ENCODE data around the gene MAP2.

MAP2 gene

GRCh38 chr2:209532321-209532720 lies 108.5 kb downstream of the MAP2 start:
- H2BK120ac ChIP-seq (ENCODE audit: low read depth, low read length): no peak overlapping the region
- DNase-seq: no peak
- 88% methylated on average over 2 of the region's 2 CpGs for WGBS
- no peak overlapping the region for H3K9ac ChIP-seq (ENCODE audit: low read length)
- H3K4me3 ChIP-seq (ENCODE audit: insufficient read depth in 1 of 2, low read depth in 1 of 2, low read length in 2 of 2): no peak overlapping the region
- no peak overlapping the region for H3K18ac ChIP-seq (ENCODE audit: low read depth in 1 of 2, low read length in 2 of 2)
- no peaks in the 10 kb centered on the region for H3K9me3 ChIP-seq (ENCODE audit: control insufficient read depth, low read length)
- H3K4me2 ChIP-seq (ENCODE audit: low read length, poor library complexity, severe bottlenecking): no peak overlapping the region
- H3K14ac ChIP-seq (ENCODE audit: low read length in 2 of 2): no peak overlapping the region
- no peaks in the 10 kb centered on the region for H3K36me3 ChIP-seq (ENCODE audit: control insufficient read depth in 1 of 2, insufficient read depth in 2 of 2, low read depth in 1 of 2, low read length in 2 of 2)
- no peak overlapping the region for H4K91ac ChIP-seq (ENCODE audit: low read length)
- H2AFZ ChIP-seq (ENCODE audit: low read depth, low read length): no peak overlapping the region
- no peak overlapping the region for H2BK5ac ChIP-seq (ENCODE audit: low read depth, low read length, poor library complexity, severe bottlenecking)
- H3K27ac ChIP-seq (ENCODE audit: low read length, poor library complexity, severe bottlenecking): no peak overlapping the region
- H2BK15ac ChIP-seq (ENCODE audit: low read depth, poor library complexity, severe bottlenecking): no peak overlapping the region
- no peak overlapping the region for H3K23ac ChIP-seq (ENCODE audit: low read length in 2 of 2)
- no peak overlapping the region for H2AK5ac ChIP-seq (ENCODE audit: low read length, severe bottlenecking)
- H2BK12ac ChIP-seq (ENCODE audit: low read length in 2 of 2): no peak overlapping the region
- no peaks in the 10 kb centered on the region for H3K27me3 ChIP-seq (ENCODE audit: control insufficient read depth in 1 of 2, insufficient read depth in 1 of 2, low read length in 2 of 2)
- H3K4ac ChIP-seq (ENCODE audit: low read depth in 1 of 2, low read length in 2 of 2): no peak overlapping the region
- no peak overlapping the region for H4K8ac ChIP-seq (ENCODE audit: low read length)
- H3K79me1 ChIP-seq (replicated peaks; ENCODE audit: low read length, poor library complexity, severe bottlenecking): no peaks in the 10 kb centered on the region
- no peaks in the 10 kb centered on the region for H3K4me1 ChIP-seq (ENCODE audit: control insufficient read depth, insufficient read depth, low read depth, low read length)

- Histone ChIP-seq H3K36me3 (ENCODE audit: control insufficient read depth in 1 of 2, insufficient read depth in 2 of 2, low read depth in 1 of 2, low read length in 2 of 2) (no peaks in the 10 kb centered on the region), H2AFZ (ENCODE audit: low read depth, low read length) (no peak overlapping the region), H3K4ac (ENCODE audit: low read depth in 1 of 2, low read length in 2 of 2) (no peak overlapping the region), H3K4me1 (ENCODE audit: control insufficient read depth, insufficient read depth, low read depth, low read length) (no peaks in the 10 kb centered on the region), H3K9me3 (ENCODE audit: control insufficient read depth, low read length) (no peaks in the 10 kb centered on the region), H3K9ac (ENCODE audit: low read length) (no peak overlapping the region), H3K14ac (ENCODE audit: low read length in 2 of 2) (no peak overlapping the region), H2BK5ac (ENCODE audit: low read depth, low read length, poor library complexity, severe bottlenecking) (no peak overlapping the region), H3K27me3 (ENCODE audit: control insufficient read depth in 1 of 2, insufficient read depth in 1 of 2, low read length in 2 of 2) (no peaks in the 10 kb centered on the region), H2AK5ac (ENCODE audit: low read length, severe bottlenecking) (no peak overlapping the region), H3K4me2 (ENCODE audit: low read length, poor library complexity, severe bottlenecking) (no peak overlapping the region), H3K79me1 (replicated peaks; ENCODE audit: low read length, poor library complexity, severe bottlenecking) (no peaks in the 10 kb centered on the region), H2BK120ac (ENCODE audit: low read depth, low read length) (no peak overlapping the region), H3K4me3 (ENCODE audit: insufficient read depth in 1 of 2, low read depth in 1 of 2, low read length in 2 of 2) (no peak overlapping the region), H2BK15ac (ENCODE audit: low read depth, poor library complexity, severe bottlenecking) (no peak overlapping the region), H4K91ac (ENCODE audit: low read length) (no peak overlapping the region), H3K23ac (ENCODE audit: low read length in 2 of 2) (no peak overlapping the region), H2BK12ac (ENCODE audit: low read length in 2 of 2) (no peak overlapping the region), H4K8ac (ENCODE audit: low read length) (no peak overlapping the region), H3K18ac (ENCODE audit: low read depth in 1 of 2, low read length in 2 of 2) (no peak overlapping the region), H3K27ac (ENCODE audit: low read length, poor library complexity, severe bottlenecking) (no peak overlapping the region)
- 77% methylated on average over 2 of the region's 3 CpGs for WGBS
- no peak for DNase-seq
Measured at GRCh38 chr2:209533391-209533790, 109.5 kb downstream of the MAP2 start.

- no peak overlapping the region for H3K23ac ChIP-seq (ENCODE audit: low read length in 2 of 2)
- no peak overlapping the region for H4K8ac ChIP-seq (ENCODE audit: low read length)
- no peaks in the 10 kb centered on the region for H3K79me1 ChIP-seq (replicated peaks; ENCODE audit: low read length, poor library complexity, severe bottlenecking)
- no peak overlapping the region for H3K4me3 ChIP-seq (ENCODE audit: insufficient read depth in 1 of 2, low read depth in 1 of 2, low read length in 2 of 2)
- 100% methylated on average over 1 of the region's 2 CpGs for WGBS
- no peak overlapping the region for H3K27ac ChIP-seq (ENCODE audit: low read length, poor library complexity, severe bottlenecking)
- H3K4me2 ChIP-seq (ENCODE audit: low read length, poor library complexity, severe bottlenecking): no peak overlapping the region
- H3K36me3 ChIP-seq (ENCODE audit: control insufficient read depth in 1 of 2, insufficient read depth in 2 of 2, low read depth in 1 of 2, low read length in 2 of 2): no peaks in the 10 kb centered on the region
- no peaks in the 10 kb centered on the region for H3K4me1 ChIP-seq (ENCODE audit: control insufficient read depth, insufficient read depth, low read depth, low read length)
- no peak overlapping the region for H2BK15ac ChIP-seq (ENCODE audit: low read depth, poor library complexity, severe bottlenecking)
- no peak overlapping the region for H4K91ac ChIP-seq (ENCODE audit: low read length)
- H3K14ac ChIP-seq (ENCODE audit: low read length in 2 of 2): no peak overlapping the region
- H3K18ac ChIP-seq (ENCODE audit: low read depth in 1 of 2, low read length in 2 of 2): no peak overlapping the region
- H3K9ac ChIP-seq (ENCODE audit: low read length): no peak overlapping the region
- H2BK120ac ChIP-seq (ENCODE audit: low read depth, low read length): no peak overlapping the region
- H3K27me3 ChIP-seq (ENCODE audit: control insufficient read depth in 1 of 2, insufficient read depth in 1 of 2, low read length in 2 of 2): no peaks in the 10 kb centered on the region
- H2BK5ac ChIP-seq (ENCODE audit: low read depth, low read length, poor library complexity, severe bottlenecking): no peak overlapping the region
- H2AK5ac ChIP-seq (ENCODE audit: low read length, severe bottlenecking): no peak overlapping the region
- no peak overlapping the region for H3K4ac ChIP-seq (ENCODE audit: low read depth in 1 of 2, low read length in 2 of 2)
- H2BK12ac ChIP-seq (ENCODE audit: low read length in 2 of 2): no peak overlapping the region
- H2AFZ ChIP-seq (ENCODE audit: low read depth, low read length): no peak overlapping the region
- no peaks in the 10 kb centered on the region for H3K9me3 ChIP-seq (ENCODE audit: control insufficient read depth, low read length)
- DNase-seq: no peak
Measured at GRCh38 chr2:209534228-209534627, 110.4 kb downstream of the MAP2 start.

GRCh38 chr2:209536363-209536762 lies 112.5 kb downstream of the MAP2 start:
- no peak overlapping the region for H4K91ac ChIP-seq (ENCODE audit: low read length)
- no peak overlapping the region for H4K8ac ChIP-seq (ENCODE audit: low read length)
- no peak overlapping the region for H3K14ac ChIP-seq (ENCODE audit: low read length in 2 of 2)
- no peak overlapping the region for H3K4me3 ChIP-seq (ENCODE audit: insufficient read depth in 1 of 2, low read depth in 1 of 2, low read length in 2 of 2)
- H3K79me1 ChIP-seq (replicated peaks; ENCODE audit: low read length, poor library complexity, severe bottlenecking): no peaks in the 10 kb centered on the region
- no peak overlapping the region for H2BK120ac ChIP-seq (ENCODE audit: low read depth, low read length)
- H3K27ac ChIP-seq (ENCODE audit: low read length, poor library complexity, severe bottlenecking): no peak overlapping the region
- H3K4me2 ChIP-seq (ENCODE audit: low read length, poor library complexity, severe bottlenecking): no peak overlapping the region
- no peak for DNase-seq
- H3K36me3 ChIP-seq (ENCODE audit: control insufficient read depth in 1 of 2, insufficient read depth in 2 of 2, low read depth in 1 of 2, low read length in 2 of 2): no peaks in the 10 kb centered on the region
- H3K4ac ChIP-seq (ENCODE audit: low read depth in 1 of 2, low read length in 2 of 2): no peak overlapping the region
- H3K27me3 ChIP-seq (ENCODE audit: control insufficient read depth in 1 of 2, insufficient read depth in 1 of 2, low read length in 2 of 2): no peaks in the 10 kb centered on the region
- no peak overlapping the region for H2BK5ac ChIP-seq (ENCODE audit: low read depth, low read length, poor library complexity, severe bottlenecking)
- H2BK15ac ChIP-seq (ENCODE audit: low read depth, poor library complexity, severe bottlenecking): no peak overlapping the region
- H3K18ac ChIP-seq (ENCODE audit: low read depth in 1 of 2, low read length in 2 of 2): no peak overlapping the region
- H2BK12ac ChIP-seq (ENCODE audit: low read length in 2 of 2): no peak overlapping the region
- no peak overlapping the region for H3K23ac ChIP-seq (ENCODE audit: low read length in 2 of 2)
- no peak overlapping the region for H2AFZ ChIP-seq (ENCODE audit: low read depth, low read length)
- H3K9me3 ChIP-seq (ENCODE audit: control insufficient read depth, low read length): peaks cover 2% of the 10 kb centered on the region
- H2AK5ac ChIP-seq (ENCODE audit: low read length, severe bottlenecking): no peak overlapping the region
- H3K9ac ChIP-seq (ENCODE audit: low read length): no peak overlapping the region
- no peaks in the 10 kb centered on the region for H3K4me1 ChIP-seq (ENCODE audit: control insufficient read depth, insufficient read depth, low read depth, low read length)
- 56% methylated on average over 1 of the region's 2 CpGs for WGBS
